SH-SY5Y (cell line): ENCODE measurements around the gene TMEM209.

ENCODE experiments used
- GATA2 ChIP-seq: IDR thresholded peaks from 2 replicates; pipeline ENCODE4 v1.6.1; 2011; ENCODE audit warnings: mild to moderate bottlenecking, low read depth, low read length
- GATA3 ChIP-seq: IDR thresholded peaks from 2 replicates; pipeline ENCODE4 v1.6.1; 2011; ENCODE audit warnings: low read depth, mild to moderate bottlenecking, low read length, moderate library complexity

- TF ChIP-seq GATA2 (no peak), GATA3 (no peak)
These were observed 21.1 kb upstream of the TMEM209 start for GRCh38 chr7:130226333-130226732.
